Panc1 (cell line): ENCODE measurements around the gene ANKLE2. TPM values are rescaled to one million over a fixed set of nuclear protein-coding genes. Genes with fewer than 3 reads are reported as not detected.

ENCODE experiments used
- ATAC-seq: fragments of 200-7000 bp; cut with Tn5 transposase; 2 replicates; pipeline ENCODE4 v1.9.1; 2020; ENCODE audit warnings: mild to moderate bottlenecking, moderate library complexity
- BruUV-seq: library from RNA; stranded (reverse); fragments of 400-500 nt; replicated peaks from 2 replicates; lab custom pipeline; 2021; lab: Mats Ljungman, UMichigan
- CTCF ChIA-PET: fragments of 300-600 bp; sonication (Branson Sonifier 250); formaldehyde crosslinking; loops from one replicate; lab custom pipeline; 2022; ENCODE audit warnings: antibody characterized with exemption; lab: Charles Lee
- POLR2A ChIA-PET: fragments of 300-600 bp; sonication (Branson Sonifier 250); formaldehyde crosslinking; loops from one replicate; lab custom pipeline; 2022; ENCODE audit warnings: antibody characterized with exemption; lab: Charles Lee
- DNase-seq: peaks from one replicate; pipeline ENCODE4 v3.0.0-alpha.2; 2010; ENCODE audit warnings: low read depth, low spot score
- H3K27ac ChIP-seq: 2 replicates; pipeline ENCODE4 v1.5.1; 2011; ENCODE audit warnings: mild to moderate bottlenecking, low read length, inconsistent platforms
- H3K27me3 ChIP-seq: fragments of 200-500 bp; sonication (Bioruptor generic); 2 replicates; pipeline ENCODE4 v1.6.0; 2014; ENCODE audit warnings: low read length, inconsistent platforms; ENCODE audit not compliant: control insufficient read depth, insufficient read depth
- H3K36me3 ChIP-seq: fragments of 200-500 bp; sonication (Bioruptor generic); 2 replicates; pipeline ENCODE4 v1.5.1; 2014; ENCODE audit warnings: inconsistent platforms, mild to moderate bottlenecking, low read length, moderate library complexity; ENCODE audit not compliant: control insufficient read depth, insufficient read depth
- H3K4me1 ChIP-seq: 2 replicates; pipeline ENCODE4 v1.5.1; 2011; ENCODE audit warnings: inconsistent platforms, mild to moderate bottlenecking, low read length, moderate library complexity; ENCODE audit not compliant: control insufficient read depth, insufficient read depth
- H3K4me3 ChIP-seq, 2 experiments: 2 replicates each; pipeline ENCODE4 v1.5.1; 2011 to 2012; ENCODE audit warnings: low read depth in 2 of 2, low read length in 2 of 2, mild to moderate bottlenecking in 2 of 2, inconsistent platforms in 1 of 2, moderate library complexity in 1 of 2
- H3K9me3 ChIP-seq: fragments of 200-500 bp; sonication (Bioruptor generic); 2 replicates; pipeline ENCODE4 v1.5.1; 2014; ENCODE audit warnings: low read depth, mild to moderate bottlenecking, inconsistent platforms, low read length, moderate library complexity; ENCODE audit not compliant: control insufficient read depth, insufficient read depth
- POLR2AphosphoS5 ChIP-seq: IDR thresholded peaks from 2 replicates; pipeline ENCODE4 v1.6.1; 2012; ENCODE audit warnings: mild to moderate bottlenecking, low read depth, low read length, moderate library complexity
- SIN3A ChIP-seq: IDR thresholded peaks from 2 replicates; pipeline ENCODE4 v1.6.1; 2012; ENCODE audit warnings: low read depth, mild to moderate bottlenecking, low read length, moderate library complexity, borderline replicate concordance; ENCODE audit not compliant: insufficient read depth
- TCF7L2 ChIP-seq: IDR thresholded peaks from 2 replicates; pipeline ENCODE4 v1.6.1; 2011; ENCODE audit warnings: mild to moderate bottlenecking, low read depth, low read length, inconsistent platforms
- in situ Hi-C: cut with HindIII; loops from 2 replicates; pipeline ENCODE4 v1.10.0; 2016; ENCODE audit warnings: low sequenced_read_pairs, low pct_unique_long_range_greater_than_20kb
- intact Hi-C: fragments of 100-400 bp; cut with micrococcal nuclease; formaldehyde crosslinking; loops from one replicate; pipeline ENCODE4 v1.10.0; 2022; ENCODE audit not compliant: unreplicated experiment
- total RNA-seq: library from RNA; stranded (reverse); gene quantifications from one replicate; pipeline ENCODE4 v1.2.1, GENCODE V29; 2021; ENCODE audit not compliant: unreplicated experiment
- TF ChIP-seq, protein P1 (sequence below): fragments of 450-650 bp; IDR thresholded peaks from 2 replicates; pipeline ENCODE4 v1.5.1; 2017; ENCODE audit warnings: mild to moderate bottlenecking
- TF ChIP-seq, protein P2 (sequence below), 2 experiments: IDR thresholded peaks; 2 replicates each; pipeline ENCODE4 v1.6.1; 2011 to 2012; ENCODE audit warnings: low read depth in 2 of 2, control low read depth in 1 of 2, low read length in 1 of 2, mild to moderate bottlenecking in 1 of 2, moderate library complexity in 1 of 2; ENCODE audit not compliant: insufficient read depth in 1 of 2

Gene ANKLE2
- total RNA-seq, 1 experiment from 2014 or later = 88.7 TPM

DNA sequence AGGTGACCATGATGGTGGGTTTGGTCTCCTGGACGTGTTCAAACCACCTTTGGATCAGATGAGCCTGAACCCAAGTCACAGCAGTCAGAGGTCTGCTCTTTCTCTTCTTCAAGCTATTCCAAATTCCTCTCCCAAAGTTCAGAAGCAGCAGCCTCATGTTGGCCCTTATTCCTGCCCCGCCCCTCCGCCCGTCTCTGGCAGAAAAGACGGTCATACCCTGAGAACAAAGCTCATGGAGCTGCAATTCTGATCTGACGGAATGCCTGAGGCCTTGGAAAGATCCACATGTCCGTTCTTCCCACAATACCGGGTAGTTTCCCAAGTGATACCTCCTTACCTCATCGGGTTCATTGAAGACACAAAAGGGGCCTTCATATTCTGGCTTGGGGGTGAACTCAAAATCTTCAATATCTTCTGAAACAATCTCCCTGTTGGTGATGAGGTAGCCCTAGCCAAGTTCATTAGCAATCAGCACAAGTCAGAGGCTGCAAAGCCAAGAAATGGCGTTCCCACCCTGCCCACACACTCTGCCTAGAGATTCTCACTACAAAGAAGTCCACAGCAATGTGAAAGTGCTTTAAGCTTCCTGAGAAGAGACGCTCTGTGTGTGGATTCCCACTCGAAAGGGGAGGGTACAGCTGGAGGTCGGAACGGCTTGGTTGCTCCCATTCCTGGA lies 85.7 kb downstream of the ANKLE2 start:
- H3K36me3 ChIP-seq = peaks cover 4% of the 10 kb centered on the region; the same call in 1 of the 2 replicates
- no peak overlapping the region for H3K4me3 ChIP-seq
- no peaks in the 10 kb centered on the region for H3K27me3 ChIP-seq
- POLR2A ChIA-PET = no interaction called here
- TF ChIP-seq, protein P1, sequence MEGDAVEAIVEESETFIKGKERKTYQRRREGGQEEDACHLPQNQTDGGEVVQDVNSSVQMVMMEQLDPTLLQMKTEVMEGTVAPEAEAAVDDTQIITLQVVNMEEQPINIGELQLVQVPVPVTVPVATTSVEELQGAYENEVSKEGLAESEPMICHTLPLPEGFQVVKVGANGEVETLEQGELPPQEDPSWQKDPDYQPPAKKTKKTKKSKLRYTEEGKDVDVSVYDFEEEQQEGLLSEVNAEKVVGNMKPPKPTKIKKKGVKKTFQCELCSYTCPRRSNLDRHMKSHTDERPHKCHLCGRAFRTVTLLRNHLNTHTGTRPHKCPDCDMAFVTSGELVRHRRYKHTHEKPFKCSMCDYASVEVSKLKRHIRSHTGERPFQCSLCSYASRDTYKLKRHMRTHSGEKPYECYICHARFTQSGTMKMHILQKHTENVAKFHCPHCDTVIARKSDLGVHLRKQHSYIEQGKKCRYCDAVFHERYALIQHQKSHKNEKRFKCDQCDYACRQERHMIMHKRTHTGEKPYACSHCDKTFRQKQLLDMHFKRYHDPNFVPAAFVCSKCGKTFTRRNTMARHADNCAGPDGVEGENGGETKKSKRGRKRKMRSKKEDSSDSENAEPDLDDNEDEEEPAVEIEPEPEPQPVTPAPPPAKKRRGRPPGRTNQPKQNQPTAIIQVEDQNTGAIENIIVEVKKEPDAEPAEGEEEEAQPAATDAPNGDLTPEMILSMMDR = no peak
- TF ChIP-seq POLR2AphosphoS5 (no peak), SIN3A (no peak), TCF7L2 (no peak)
- TF ChIP-seq, protein P2, sequence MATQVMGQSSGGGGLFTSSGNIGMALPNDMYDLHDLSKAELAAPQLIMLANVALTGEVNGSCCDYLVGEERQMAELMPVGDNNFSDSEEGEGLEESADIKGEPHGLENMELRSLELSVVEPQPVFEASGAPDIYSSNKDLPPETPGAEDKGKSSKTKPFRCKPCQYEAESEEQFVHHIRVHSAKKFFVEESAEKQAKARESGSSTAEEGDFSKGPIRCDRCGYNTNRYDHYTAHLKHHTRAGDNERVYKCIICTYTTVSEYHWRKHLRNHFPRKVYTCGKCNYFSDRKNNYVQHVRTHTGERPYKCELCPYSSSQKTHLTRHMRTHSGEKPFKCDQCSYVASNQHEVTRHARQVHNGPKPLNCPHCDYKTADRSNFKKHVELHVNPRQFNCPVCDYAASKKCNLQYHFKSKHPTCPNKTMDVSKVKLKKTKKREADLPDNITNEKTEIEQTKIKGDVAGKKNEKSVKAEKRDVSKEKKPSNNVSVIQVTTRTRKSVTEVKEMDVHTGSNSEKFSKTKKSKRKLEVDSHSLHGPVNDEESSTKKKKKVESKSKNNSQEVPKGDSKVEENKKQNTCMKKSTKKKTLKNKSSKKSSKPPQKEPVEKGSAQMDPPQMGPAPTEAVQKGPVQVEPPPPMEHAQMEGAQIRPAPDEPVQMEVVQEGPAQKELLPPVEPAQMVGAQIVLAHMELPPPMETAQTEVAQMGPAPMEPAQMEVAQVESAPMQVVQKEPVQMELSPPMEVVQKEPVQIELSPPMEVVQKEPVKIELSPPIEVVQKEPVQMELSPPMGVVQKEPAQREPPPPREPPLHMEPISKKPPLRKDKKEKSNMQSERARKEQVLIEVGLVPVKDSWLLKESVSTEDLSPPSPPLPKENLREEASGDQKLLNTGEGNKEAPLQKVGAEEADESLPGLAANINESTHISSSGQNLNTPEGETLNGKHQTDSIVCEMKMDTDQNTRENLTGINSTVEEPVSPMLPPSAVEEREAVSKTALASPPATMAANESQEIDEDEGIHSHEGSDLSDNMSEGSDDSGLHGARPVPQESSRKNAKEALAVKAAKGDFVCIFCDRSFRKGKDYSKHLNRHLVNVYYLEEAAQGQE (IDR thresholded peaks at IDR 0.05; ENCODE audit: insufficient read depth in 1 of 2, low read depth in 2 of 2, low read length in 1 of 2) = no peak
- in situ Hi-C loops = no loop called here
- no peaks in the 10 kb centered on the region for H3K4me1 ChIP-seq
- BruUV-seq = no TSS peak
- H3K9me3 ChIP-seq = no peaks in the 10 kb centered on the region
- H3K27ac ChIP-seq = no peak overlapping the region
- ATAC-seq (no peak), DNase-seq (no peak)
- CTCF ChIA-PET = no interaction called here
- intact Hi-C loops = no loop called here

Other genes starting within 250 kb of the ANKLE2 start
- not detected for gene LRCOL1, start 151.2 kb downstream of the ANKLE2 start, total RNA-seq
- 1.2 TPM for gene P2RX2, start 143.1 kb downstream of the ANKLE2 start, total RNA-seq
- 112 TPM for gene POLE, start 74.5 kb downstream of the ANKLE2 start, total RNA-seq
- gene PXMP2, start 74.2 kb downstream of the ANKLE2 start, total RNA-seq = 21.3 TPM
- 116 TPM for gene PGAM5, start 51.0 kb downstream of the ANKLE2 start, total RNA-seq
- gene GOLGA3, start 67.0 kb upstream of the ANKLE2 start, total RNA-seq = 61.1 TPM
- 74.0 TPM for gene CHFR, start 125.8 kb upstream of the ANKLE2 start, total RNA-seq
- gene ZNF605, start 194.5 kb upstream of the ANKLE2 start, total RNA-seq = 20.6 TPM
- 22.1 TPM for gene ZNF26, start 224.5 kb upstream of the ANKLE2 start, total RNA-seq